GM21447 (cell line): ENCODE measurements around the gene SOCS3.

Experiments
- ATAC-seq: cut with Tn5 transposase; IDR thresholded peaks from one replicate; pipeline ENCODE4 v1.9.1; 2021; ENCODE audit not compliant: unreplicated experiment

The SOCS3 gene

DNA sequence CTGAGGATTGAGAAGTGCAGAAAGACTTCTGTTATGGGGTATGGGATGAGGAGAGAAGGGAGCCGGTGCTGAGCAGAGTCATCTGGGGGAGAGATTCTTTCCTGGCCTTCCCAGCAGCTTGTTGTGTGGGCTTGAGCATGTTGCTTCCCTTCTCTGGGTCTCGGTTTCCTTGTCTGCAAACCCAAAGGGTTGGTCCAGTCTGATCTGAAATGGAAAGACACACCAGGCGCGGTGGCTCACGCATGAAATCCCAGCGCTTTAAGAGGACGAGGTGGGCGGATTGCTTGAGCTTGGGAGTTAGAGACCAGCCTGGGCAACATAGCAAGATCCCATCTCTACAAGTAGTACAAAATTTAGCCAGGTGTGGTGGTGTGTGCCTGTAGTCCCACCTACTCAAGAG is 6.0 kb downstream of the SOCS3 start:
- ATAC-seq, result no peak

DNA sequence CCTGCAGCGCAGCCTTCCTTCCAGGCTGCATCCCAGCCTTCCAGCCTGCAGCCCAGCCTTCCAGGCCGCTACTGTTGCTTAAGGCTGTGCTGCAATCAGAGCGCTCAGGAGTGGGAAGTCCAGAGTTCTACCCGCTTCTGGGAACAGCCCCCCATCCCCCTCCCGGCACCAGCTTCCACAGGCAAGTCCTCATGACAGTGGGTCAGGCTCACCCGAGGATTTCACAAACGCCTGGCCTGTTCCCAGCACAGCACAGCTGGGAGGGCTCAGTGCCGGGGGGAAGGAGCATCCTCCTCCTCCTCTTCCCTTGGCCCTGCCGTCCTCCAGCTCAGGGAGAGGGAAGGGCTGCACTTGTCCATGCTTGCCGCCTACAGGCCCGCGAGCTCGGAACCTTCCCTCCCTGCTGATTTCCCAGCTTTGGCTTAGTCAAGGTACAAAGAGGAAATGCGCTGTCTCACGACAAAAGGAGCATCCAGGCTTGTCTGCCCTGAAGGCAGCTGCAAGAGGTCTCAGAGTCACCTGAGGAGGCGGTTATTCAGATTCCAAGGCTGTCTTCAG is 8.3 kb downstream of the SOCS3 start:
- no peak for ATAC-seq

DNA sequence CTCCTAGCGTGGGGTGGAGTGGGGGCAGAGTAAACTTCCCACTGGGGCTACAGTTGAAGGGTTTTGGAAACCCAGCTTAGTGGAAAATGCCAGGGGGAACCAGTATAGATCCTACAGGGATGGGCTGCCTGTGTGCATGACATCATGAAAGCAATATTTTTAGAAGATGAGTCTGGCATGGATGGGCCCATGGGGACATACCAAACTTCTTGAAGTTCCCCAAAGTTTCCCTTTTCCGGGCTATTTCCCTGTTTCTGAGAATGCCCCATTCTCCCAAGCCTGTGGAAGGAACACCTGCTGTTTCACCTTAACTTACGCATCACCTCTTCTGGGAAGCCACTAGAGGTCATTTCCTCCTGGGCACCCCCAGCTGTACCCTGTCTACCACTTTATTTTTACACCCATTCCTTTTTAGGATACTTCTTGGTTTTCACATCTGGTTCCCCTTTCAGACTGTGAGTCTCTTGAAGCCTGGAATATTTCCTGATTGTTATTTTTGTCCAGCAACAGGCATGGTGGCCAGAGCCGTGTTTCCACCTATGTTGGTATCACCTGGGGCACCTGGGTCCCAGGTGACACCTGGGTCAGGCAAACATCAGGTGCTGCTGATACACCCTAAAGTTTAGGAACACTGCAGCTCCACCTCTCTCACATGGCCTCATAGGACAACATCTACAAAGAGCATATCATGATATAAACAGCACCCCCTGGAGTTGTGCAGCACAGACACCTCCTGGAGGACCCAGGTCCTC is 9.8 kb downstream of the SOCS3 start:
- no peak for ATAC-seq

DNA sequence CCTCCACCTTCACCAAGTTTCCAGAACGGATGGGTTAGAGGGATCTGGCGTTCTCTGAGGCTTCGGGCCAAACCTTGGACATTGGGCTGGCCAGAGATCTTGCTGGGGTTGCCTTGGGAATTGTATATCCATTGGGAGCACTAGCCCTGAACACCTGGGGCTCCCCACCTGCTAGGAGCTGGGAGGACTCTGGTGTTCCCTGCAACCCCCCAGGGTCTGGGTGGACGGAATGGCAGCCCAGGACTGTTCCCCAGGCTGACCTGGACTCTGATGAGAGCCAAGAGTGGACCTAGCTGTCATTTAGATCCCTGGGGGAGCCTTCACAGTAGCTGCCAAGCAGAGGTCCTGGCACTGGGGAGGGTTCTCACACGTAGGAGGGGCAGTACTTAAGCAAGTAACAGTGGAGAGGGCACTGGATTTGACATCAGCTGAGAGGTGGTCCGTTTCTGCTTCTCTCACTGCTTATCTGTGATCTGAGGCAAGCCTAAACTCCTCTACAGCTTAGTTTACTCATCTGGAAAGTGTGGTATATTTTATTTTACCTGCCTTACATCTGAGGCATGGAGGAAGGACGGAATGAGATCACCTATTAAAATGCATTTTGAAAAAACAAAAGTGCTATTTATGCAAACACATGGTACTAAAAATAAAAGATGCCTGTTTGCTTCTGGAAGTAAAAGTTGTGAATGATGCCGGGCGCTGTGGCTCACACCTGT is 11.7 kb downstream of the SOCS3 start:
- no peak for ATAC-seq

GRCh38 chr17:78347453-78347852 is 12.4 kb downstream of the SOCS3 start:
- no peak for ATAC-seq

GRCh38 chr17:78346605-78347250 is 13.1 kb downstream of the SOCS3 start:
- ATAC-seq, result no peak

DNA sequence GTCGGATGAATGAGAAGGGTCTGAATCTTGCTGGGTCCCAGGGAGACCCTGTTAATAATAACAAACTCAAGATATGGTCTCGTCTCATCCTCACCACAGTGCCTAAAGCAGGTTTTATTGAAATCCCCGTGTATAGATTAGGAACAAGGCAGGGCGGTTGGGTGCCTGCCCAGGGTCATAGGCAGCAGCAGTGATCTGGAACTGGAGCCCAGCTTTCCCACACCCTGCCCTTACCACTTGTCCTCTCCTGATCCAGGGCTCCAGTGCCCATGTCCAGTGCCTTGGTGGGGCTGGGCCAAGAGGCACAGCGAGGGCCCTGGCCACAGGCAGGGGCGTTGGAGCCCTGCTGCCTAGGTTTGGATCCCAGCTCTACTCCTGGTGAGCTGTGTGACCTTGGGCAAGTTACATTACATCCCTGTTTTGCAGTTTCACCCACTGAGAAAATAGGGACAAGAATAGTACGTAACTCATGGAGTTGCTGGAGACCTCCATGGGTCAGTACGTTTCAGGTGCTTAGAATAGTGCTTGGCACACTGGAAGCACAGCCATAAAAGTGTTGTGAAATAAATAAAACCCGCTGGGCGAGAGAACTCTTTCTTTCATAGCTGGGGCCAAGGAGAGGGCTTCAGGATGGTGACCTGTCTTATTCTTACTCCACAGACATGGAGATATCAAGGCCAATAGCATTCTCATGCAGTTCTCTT is 13.9 kb downstream of the SOCS3 start:
- no peak for ATAC-seq

DNA sequence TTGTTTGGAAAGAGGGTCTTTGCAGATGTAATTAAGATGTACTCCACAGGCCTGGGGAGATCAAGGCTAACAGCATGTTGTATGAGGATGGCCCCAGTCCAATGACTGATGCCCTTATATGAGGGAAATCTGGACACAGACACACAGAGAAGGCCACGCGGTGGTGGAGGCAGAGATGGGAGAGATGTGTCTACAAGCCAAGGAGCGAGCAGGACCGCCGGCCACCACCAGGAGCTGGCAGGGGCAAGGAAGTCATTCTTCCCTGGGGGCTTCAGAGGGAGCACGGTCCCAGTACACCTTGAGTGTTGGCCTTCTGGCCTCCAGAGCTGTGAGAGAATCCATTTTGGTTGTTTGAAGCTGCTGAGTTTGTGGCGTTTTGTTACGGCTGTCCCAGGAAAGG is 14.7 kb downstream of the SOCS3 start:
- ATAC-seq, result no peak

- ATAC-seq, result no peak
Observed at GRCh38 chr17:78344666-78345065, 15.2 kb downstream of the SOCS3 start.

- ATAC-seq, result peak; percentile 51
Observed at GRCh38 chr17:78343543-78344201, 16.2 kb downstream of the SOCS3 start.

GRCh38 chr17:78343187-78343542 is 16.7 kb downstream of the SOCS3 start:
- no peak for ATAC-seq

DNA sequence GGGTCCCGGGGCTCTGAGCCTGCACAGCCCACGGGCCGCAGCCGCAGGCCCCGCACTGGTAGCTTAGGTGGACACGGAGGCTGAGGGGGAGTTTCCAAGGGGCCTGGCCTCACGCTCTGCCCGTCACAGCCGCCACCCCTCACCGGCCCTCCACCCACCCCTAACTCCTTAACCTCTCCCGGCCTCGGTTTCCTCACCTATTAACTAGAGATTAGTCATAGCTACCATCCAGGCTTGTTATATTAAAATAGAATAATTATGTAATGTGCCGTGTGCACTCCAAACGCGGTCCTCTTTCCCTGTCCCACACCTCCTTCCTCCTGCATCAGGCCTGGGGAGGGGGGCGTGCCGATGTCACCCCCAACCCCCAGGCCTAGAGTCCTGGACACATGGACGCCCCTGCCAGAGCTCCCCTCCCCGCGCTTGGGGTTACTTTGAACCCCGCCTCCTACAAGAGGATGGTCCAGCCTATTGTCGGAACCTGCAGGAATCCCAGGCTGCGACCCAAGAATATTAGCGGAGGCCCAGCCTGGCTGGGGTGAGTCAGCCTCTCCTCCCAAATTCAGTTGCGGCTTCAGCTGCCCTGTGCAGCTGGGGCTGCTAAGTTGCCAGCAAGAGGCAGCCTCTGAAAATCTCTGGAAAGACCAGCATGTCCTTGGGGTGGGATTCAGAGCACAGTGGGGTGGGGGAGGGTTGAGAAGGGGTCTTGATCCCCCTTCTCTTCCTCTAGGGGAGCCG is 17.3 kb downstream of the SOCS3 start:
- ATAC-seq, result no peak

GRCh38 chr17:78341559-78342448 is 18.1 kb downstream of the SOCS3 start:
- ATAC-seq, result no peak

DNA sequence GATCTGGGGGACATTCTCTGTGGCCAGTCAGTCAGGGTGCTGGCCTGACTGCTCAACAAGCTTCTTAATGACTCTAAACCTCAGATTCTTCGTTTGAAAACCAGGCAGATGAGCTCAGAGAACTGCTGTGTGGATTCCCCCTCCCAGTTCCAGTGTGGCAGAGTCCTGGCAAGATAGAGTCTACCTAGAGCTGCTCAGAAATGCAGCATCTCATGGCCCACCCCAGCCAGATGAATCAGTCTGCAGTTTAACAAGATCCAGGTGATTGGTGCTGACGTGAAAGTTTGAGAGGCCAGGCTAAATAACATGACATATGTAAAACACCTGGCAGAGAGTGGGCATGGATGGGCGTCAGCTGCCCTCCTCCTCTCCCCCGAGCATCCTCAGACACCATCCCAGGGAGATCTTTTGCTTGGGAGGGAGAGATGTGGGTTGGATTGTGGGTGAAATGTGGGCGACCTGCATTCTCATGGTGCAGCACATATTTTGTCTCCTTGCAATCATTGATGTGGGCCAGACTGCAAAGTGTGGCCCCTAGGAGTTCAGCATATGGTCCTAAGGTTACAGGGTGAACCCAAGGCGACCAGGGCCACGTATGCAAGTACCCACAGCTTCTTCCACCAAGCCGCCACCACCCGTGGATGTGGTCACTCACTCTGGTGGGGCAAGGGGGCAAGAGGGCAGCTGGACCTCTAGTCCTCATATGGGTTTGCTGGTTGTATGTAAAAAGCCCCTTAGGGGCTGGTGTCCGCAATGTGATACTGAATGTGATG is 19.5 kb downstream of the SOCS3 start:
- ATAC-seq, result no peak

GRCh38 chr17:78338486-78339259 is 21.2 kb downstream of the SOCS3 start:
- ATAC-seq, result no peak

GRCh38 chr17:78337244-78338109 is 22.4 kb downstream of the SOCS3 start:
- peak; percentile 58 for ATAC-seq

- ATAC-seq, result no peak
Observed at GRCh38 chr17:78335209-78335608, 24.7 kb downstream of the SOCS3 start.
